Measurements from ENCODE around the gene CHRD. TPM values are rescaled to one million over a fixed set of nuclear protein-coding genes. Genes with fewer than 3 reads are reported as not detected.

CHRD gene
- total RNA-seq, 1 experiment from 2014 or later: 1.8 TPM

GRCh38 chr3:184361932-184362667 lies 17.8 kb upstream of the CHRD start:
- Mint-ChIP-seq H3K27me3 (ENCODE audit: low read depth) (peaks cover 8% of the 10 kb centered on the region), H3K27ac (peak overlapping the region; percentile 93 to 97 (median 97)), H3K4me3 (peak overlapping the region; percentile 96 to 98), H3K9me3 (no peaks in the 10 kb centered on the region), H3K4me1 (peaks cover 23 to 26% of the 10 kb centered on the region in 2 experiments), H3K36me3 (ENCODE audit: insufficient read depth in 1 of 3, low read depth in 3 of 3) (peaks cover 28 to 46% (median 44%) of the 10 kb centered on the region in 3 experiments; a peak in 6 of 7 replicates)
- no peak overlapping the region for H3K4ac ChIP-seq (ENCODE audit: low read depth, low read length)
- no peak overlapping the region for H3T11ph ChIP-seq (ENCODE audit: low read length)
- H3K4me2 ChIP-seq (ENCODE audit: insufficient read depth, insufficient read length, low read length): peak overlapping the region; percentile 75
- peaks cover 2% of the 10 kb centered on the region for H4K20me1 ChIP-seq (ENCODE audit: control insufficient read depth, insufficient read depth, insufficient read length)
- no peak overlapping the region for H2BK12ac ChIP-seq (ENCODE audit: insufficient read length, low read depth, low read length)
- H4K5ac ChIP-seq (ENCODE audit: insufficient read length, low read depth, low read length): no peak overlapping the region
- no peak overlapping the region for H3K56ac ChIP-seq (ENCODE audit: insufficient read length, low read depth, low read length)
- no peak overlapping the region for H2BK120ac ChIP-seq (ENCODE audit: low read depth, low read length, poor library complexity, severe bottlenecking)
- no peak for TF ChIP-seq CTCF (conservative IDR thresholded peaks at IDR 0.05)
- WGBS (ENCODE audit: extremely low coverage, insufficient read length, low lambda C conversion rate): no CpG with 5 or more reads among the region's 38 CpGs
- no peaks in the 10 kb centered on the region for H3K79me1 ChIP-seq (ENCODE audit: insufficient read depth, low read depth, low read length, poor library complexity, severe bottlenecking)
- no peak overlapping the region for H2AK5ac ChIP-seq (ENCODE audit: insufficient read length, low read length)
- H4K8ac ChIP-seq (replicated peaks; ENCODE audit: insufficient read length, low read depth, low read length): no peak overlapping the region
- no peaks in the 10 kb centered on the region for H3K9me3 ChIP-seq (ENCODE audit: control insufficient read depth, low read depth, low read length)
- H2BK20ac ChIP-seq (ENCODE audit: low read depth, low read length, poor library complexity, severe bottlenecking): no peak overlapping the region
- H3K14ac ChIP-seq (ENCODE audit: insufficient read depth, low read length): peak overlapping the region; percentile 54
- peaks cover 25% of the 10 kb centered on the region for H3K23me2 ChIP-seq (ENCODE audit: insufficient read length, low read depth, low read length, poor library complexity, severe bottlenecking)
- peak overlapping the region; percentile 64 for H3K9ac ChIP-seq (ENCODE audit: extremely low read depth, insufficient read length, low read length)
- H4K91ac ChIP-seq (ENCODE audit: insufficient read length, low read depth, low read length): no peak overlapping the region
- H3K79me2 ChIP-seq (ENCODE audit: insufficient read depth, low read length): no peaks in the 10 kb centered on the region; the same call in 1 of the 2 replicates
- H3K18ac ChIP-seq (ENCODE audit: insufficient read length, low read depth, low read length): peak overlapping the region; percentile 15
- peaks cover 2% of the 10 kb centered on the region; the same call in 1 of the 2 replicates for H3K4me1 ChIP-seq (ENCODE audit: insufficient read depth, low read length)
- H2BK15ac ChIP-seq (ENCODE audit: low read depth, low read length): no peak overlapping the region
- no peak overlapping the region for H3K23ac ChIP-seq (ENCODE audit: insufficient read length, low read depth, low read length)
- no peaks in the 10 kb centered on the region; the same call in 1 of the 2 replicates for H3K27me3 ChIP-seq (ENCODE audit: insufficient read depth, low read length)
- peak; percentile 79 for DNase-seq
- no peak overlapping the region for H2AFZ ChIP-seq (ENCODE audit: low read length)
- H2BK5ac ChIP-seq (ENCODE audit: insufficient read length, low read length): no peak overlapping the region
- H3K27ac ChIP-seq (ENCODE audit: insufficient read length, low read depth, low read length): no peak overlapping the region
